ENCODE results near the gene SQSTM1.

Gene SQSTM1

DNA sequence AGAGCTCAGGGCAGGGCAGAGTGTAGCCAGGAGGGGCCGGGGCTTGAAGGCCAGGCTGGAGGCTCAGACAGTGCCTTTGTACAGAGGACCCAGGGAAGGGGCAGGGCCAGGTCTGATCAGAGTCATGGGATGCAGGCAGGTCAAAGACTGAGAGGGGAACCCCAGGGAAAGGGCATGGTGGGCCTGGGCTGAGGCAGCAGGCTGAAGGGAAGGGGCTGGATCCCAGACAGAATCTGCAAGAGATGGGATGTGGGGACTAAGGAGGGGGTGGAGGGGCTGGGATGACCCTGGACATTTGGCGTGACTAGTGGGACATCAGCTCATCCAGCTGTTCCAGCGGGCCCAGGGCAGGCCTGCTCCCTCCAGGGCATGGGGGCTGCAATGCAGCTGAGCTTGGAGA lies 53.4 kb downstream of the SQSTM1 start:
- DNase-seq (ENCODE audit: low spot score) = no peak

DNA sequence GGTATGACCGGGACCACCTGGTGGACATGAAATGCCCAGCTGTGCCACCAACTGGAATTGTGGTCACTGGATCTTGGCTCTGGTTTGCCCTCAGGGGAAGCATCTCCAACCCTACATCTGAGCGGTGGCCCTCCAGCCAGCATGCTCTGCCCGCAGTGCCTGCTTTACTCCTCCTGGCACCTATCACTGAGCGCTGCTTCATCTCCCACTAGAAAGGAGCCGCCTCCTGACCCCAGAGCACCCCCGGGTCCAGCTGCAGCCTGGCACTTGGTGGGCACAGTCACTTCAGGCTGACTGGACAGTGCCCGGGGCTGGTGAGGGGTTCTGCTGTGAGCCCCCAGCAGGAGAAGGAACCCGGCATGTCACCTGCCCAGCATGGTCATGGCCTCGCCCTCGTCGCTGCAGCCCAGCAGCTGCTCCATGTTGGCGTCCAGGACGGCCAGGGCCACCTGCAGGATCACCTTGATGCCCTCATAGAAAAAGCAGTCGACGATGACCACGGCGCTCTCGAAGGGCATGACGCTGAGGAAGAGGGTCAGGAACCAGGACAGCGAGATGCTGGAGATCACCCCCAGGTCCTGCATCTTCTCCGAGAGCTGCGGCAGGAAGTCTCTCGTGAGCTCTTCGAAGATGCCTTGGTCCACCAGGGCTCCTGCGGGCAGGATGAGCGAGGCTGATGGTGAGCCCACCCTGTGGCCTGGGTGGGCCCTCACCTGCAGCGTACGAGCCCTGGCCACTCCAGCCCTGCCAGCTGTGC lies 54.0 kb downstream of the SQSTM1 start:
- DNase-seq (ENCODE audit: low spot score) = no peak

GRCh38 chr5:179875741-179876609 lies 55.3 kb downstream of the SQSTM1 start:
- no peak for DNase-seq (ENCODE audit: low spot score)

GRCh38 chr5:179876610-179876952 lies 55.9 kb downstream of the SQSTM1 start:
- no peak for DNase-seq (ENCODE audit: low spot score)

GRCh38 chr5:179878222-179879002 lies 57.7 kb downstream of the SQSTM1 start:
- DNase-seq (ENCODE audit: low spot score) = no peak

DNA sequence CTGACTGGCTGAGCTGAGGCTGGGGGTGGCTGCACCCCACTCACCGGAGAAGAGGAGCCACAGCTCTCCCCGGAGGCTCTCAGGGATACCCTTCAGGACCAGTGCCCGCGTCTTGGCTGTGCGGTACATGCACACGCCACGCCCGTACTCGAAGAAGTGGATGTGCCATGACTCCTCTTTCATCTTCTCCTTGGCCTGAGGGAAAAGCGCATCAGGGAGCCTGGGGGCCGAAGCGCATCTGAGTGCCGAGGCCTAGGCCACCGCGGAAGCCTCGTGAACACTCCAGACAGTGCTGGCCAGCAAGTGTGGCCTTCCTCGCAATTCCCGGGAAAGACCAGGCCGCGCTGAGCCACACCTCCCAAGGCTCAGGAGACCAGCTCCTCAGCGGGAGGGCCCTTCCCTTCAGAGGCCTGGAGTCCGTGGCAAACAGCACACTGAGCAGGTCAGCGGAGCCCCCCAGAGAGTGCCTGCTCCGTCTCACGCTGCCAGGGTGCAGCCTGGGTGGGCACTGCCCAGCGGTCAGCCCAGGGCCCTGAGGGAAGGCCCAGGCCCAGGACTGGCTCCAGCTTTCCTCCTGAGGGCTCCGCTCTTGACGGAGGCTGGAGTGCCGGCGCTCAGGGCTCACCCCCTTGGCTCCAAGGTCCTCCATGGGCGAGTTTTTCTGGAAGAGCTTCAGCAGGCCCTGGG lies 58.4 kb downstream of the SQSTM1 start:
- no peak for DNase-seq (ENCODE audit: low spot score)

DNA sequence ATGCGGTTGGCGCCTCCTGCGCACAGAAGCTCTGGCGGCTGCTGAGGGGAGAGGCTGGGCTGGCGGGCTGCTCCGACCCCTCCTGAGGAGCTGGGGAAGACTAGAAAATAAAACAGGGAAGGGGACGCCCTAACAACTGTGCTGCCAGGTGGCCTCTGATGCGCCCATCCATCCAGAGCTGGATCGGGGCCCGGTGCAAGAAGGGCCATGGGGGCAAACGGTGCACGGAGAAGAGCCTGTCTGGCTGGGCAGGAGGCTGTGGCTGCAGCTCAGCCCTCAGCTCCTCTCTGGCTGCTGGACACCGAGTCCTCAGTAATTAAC lies 58.9 kb downstream of the SQSTM1 start:
- no peak for DNase-seq (ENCODE audit: low spot score)

DNA sequence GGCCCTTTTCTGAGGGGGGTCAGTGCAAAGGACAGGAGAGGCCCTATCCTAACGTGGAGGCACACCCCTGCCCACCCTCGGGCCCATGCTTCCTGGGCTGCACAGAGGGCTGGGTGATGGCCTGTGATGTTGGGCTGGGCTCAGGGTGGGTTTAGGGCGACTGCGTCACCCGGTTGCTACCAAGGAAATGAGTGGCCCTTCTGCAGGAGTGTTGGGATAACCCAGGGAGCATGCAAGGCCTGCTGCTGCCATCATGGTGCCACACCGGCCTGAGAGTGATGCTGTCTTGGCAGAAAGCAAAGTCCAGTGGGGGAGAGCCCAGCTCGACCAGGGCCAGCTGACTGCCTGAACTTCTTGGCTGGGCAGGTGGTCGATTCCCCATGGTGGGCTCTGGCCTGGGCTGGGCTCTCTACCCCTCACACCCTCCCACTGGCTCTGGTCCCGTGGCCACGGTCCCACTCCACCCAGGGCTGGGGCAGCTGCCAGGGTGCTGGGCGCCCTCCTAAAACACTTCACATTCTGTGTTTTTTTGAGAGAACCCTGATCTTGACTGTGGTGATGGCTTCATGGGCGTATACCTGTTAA lies 59.5 kb downstream of the SQSTM1 start:
- DNase-seq (ENCODE audit: low spot score) = no peak

DNA sequence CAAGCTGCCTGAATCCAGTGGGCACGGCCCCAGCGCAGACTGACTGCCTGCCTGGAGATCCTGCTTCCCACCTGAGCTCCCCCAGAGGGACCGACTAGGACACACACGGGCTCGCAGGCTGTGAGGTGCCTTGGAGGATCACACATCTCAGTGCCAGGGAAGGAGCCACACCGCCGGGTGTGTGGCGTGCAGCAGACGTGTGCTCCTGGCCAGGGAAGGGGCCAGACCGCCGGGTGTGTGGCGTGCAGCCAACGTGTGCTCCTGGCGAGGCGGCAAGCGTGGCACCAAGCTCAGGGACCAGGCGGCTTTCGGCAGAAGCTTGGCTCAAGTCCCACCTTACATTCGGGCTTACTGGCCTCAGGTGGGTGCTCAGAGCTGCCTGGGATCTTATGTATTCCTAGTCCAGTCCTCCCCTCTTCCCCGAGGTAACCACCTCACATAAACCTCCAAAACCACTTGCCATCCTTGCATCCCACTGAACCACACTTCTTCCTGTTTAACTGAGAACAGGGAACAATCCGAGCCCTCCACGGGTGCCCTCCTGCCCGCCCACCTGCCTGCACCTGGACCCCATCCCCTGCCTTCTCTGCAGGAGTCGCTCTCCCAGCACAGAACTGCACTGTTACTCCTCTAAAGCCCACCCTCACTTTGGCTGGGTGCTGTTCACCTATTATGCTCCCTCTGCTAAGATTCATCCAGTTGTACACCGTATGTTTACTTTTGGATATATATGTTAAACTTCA lies 60.3 kb downstream of the SQSTM1 start:
- DNase-seq (ENCODE audit: low spot score) = no peak

DNA sequence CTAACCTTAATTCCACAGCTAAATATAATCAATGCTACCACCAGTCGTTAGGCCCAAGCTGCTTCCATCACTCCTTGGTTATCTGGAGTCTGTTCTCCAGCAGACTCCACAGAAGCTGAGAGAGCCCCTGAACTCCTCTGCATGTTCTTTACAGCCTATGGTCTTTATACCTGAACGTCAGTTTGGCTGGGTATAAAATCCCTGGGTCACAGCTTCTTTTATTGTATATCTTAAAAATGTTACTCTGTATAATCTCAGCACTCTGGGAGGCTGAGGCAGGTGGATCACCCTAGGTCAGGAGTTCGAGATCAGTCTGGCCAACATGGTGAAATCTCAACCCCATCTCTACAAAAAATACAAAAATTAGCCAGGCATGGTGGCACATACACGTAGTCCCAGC lies 61.6 kb downstream of the SQSTM1 start:
- DNase-seq (ENCODE audit: low spot score) = no peak

DNA sequence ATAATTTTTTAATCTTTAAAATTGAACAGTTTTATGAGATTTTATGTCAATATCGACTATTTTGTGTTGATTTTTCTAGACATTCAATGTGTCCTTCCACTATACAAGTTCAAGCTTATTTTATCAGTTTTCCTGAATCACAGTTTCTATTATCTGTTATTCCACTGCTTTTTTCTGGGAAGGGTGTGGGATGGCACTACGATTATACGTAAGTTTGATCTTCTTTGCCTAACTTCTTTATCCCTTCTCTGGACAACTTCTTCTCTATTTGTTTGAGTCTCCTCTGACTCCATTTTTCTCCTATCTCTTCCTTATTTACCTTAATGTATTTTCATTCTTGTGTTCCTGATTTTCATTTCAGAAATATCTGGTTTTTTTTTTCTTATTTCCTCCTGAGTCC lies 62.5 kb downstream of the SQSTM1 start:
- no peak for DNase-seq (ENCODE audit: low spot score)

- DNase-seq (ENCODE audit: low spot score) = no peak
These were observed 64.9 kb downstream of the SQSTM1 start for GRCh38 chr5:179885491-179886090.

DNA sequence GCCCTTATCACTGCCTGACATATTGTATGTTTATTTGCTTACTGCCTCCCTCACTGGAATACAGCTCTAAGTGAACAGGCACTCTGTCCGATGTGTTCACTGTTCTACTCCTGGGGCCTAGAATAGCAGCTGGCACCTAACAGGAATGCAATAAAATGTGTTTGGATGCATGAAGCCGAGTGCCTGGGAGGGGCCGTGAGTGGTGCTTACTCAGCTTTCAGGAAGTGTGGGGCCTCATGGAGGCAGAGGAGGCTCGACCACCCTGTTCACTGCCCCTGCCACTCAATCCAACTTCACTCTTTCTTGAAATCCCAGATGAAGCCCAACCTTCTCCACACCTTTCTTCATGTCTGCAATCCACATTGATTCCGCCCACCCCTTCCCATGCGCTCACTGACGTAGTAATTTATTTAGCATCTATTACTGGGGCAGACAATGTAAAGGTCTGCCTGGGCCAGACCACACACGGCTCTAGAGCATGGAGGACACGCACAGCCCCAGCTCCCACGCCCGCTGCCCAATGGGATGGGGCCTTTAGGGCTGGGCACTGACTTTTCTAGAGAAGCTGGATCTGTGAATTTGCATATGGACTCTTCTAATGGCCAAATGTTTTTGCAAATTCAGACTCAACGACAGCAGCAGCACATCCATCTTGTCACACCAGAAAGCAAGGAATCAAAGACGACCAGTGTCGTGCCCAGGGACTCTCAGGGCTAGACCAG lies 65.6 kb downstream of the SQSTM1 start:
- DNase-seq (ENCODE audit: low spot score) = no peak

DNA sequence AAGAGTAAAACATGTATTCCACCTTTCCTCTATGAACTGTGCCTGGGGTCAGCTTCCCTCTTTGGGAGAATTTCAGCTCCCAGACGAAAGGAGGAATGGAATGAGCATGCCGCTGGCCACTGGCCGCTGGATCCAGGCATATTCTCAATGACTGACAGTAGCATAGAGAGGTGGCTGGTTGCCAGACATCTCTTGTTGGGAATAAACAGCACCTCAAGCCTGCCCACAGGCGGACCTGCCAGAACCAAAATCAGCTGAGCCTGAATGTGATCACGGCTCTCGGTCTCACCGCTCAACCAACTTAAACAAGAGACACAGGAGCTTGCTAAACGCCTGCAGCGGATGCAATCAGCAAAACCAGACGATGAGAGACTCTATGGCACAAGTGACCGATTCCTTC lies 66.4 kb downstream of the SQSTM1 start:
- DNase-seq (ENCODE audit: low spot score) = no peak

All from activated CD4-positive, alpha-beta T cell treated with anti-CD3 and anti-CD28 coated beads, Interleukin-2, Interleukin-4, amounts not matched to agents 100 ng/mL and 50 ng/mL, durations not matched to agents 16 hours and 8 hours (primary cell).